Left lung (tissue), 10 donors: ENCODE results near the gene KIAA1549. TPM values are rescaled to one million over a fixed set of nuclear protein-coding genes. Genes with fewer than 3 reads are reported as not detected.

ENCODE experiments used
- ATAC-seq: fragments of 200-7000 bp; cut with Tn5 transposase; one replicate; pipeline ENCODE4 v1.9.1; 2020; ENCODE audit warnings: moderate library complexity
- DNase-seq, 4 donors: peaks; one replicate each; pipeline ENCODE4 v3.0.0-alpha.2; 2013 to 2020
- H3K27ac ChIP-seq, 2 donors: fragments of 200-600 bp; sonication (generic) in 1 of 2; one replicate each; pipeline versions ENCODE4 v1.5.0 to v1.8.0; 2020 to 2021
- H3K27me3 ChIP-seq, 2 donors: fragments of 200-600 bp; sonication (generic) in 1 of 2; one replicate each; pipeline versions ENCODE4 v1.5.0 to v1.8.0; 2020 to 2021
- H3K36me3 ChIP-seq, 2 donors: fragments of 200-600 bp; sonication (generic) in 1 of 2; one replicate each; pipeline versions ENCODE4 v1.5.0 to v1.8.0; 2020 to 2021
- H3K4me1 ChIP-seq, 2 donors: fragments of 200-600 bp; one replicate each; pipeline ENCODE4 v1.8.0; 2021
- H3K4me3 ChIP-seq, 2 donors: fragments of 200-600 bp; sonication (generic) in 1 of 2; one replicate each; pipeline versions ENCODE4 v1.5.0 to v1.8.0; 2020 to 2021; ENCODE audit warnings: mild to moderate bottlenecking in 1 of 2
- H3K9me3 ChIP-seq, 2 donors: fragments of 200-600 bp; sonication (generic) in 1 of 2; one replicate each; pipeline versions ENCODE4 v1.5.0 to v1.8.0; 2020 to 2021
- CTCF ChIP-seq, 2 donors: fragments of 200-600 bp; sonication (generic) in 1 of 2; IDR thresholded peaks; one replicate each; pipeline versions ENCODE4 v1.5.0 to v1.8.0; 2021; ENCODE audit warnings: antibody characterized with exemption in 2 of 2
- intact Hi-C, 2 donors: fragments of 100-400 bp; cut with DNase I; formaldehyde crosslinking; loops; one replicate each; pipeline versions ENCODE4 v1.11.2 to v1.14.2; 2022
- polyA plus RNA-seq, 6 donors: library from polyadenylated mRNA; unstranded; fragments of 120-200 nt; gene quantifications; one replicate each; pipeline ENCODE4 v1.2.1, GENCODE V29; 2013; ENCODE audit not compliant: insufficient read length in 6 of 6
- total RNA-seq, 2 donors: library from RNA; stranded (reverse); fragmentation: NEBNext Ultra II Directional; extraction: Animal tissue kit (Norgen Biotek cat#: 25700); gene quantifications; one replicate each; pipeline ENCODE4 v1.2.1, GENCODE V29; 2021
- donor health status: DM: no; HTN: yes; CAD: no.
- donor health status: DM: no; HTN: no; CAD: no.

The KIAA1549 gene
- total and polyA plus RNA-seq, 8 donors: 4.1 to 16.9 (median 14.9) TPM

GRCh38 chr7:138843632-138844580, 137.3 kb downstream of the KIAA1549 start:
- ATAC-seq (no peak), DNase-seq (no peak)
- no peaks in the 10 kb centered on the region for H3K9me3 ChIP-seq
- intact Hi-C loops: no loop called here
- no peaks in the 10 kb centered on the region for H3K36me3 ChIP-seq
- no peaks in the 10 kb centered on the region for H3K27me3 ChIP-seq
- no peaks in the 10 kb centered on the region for H3K4me1 ChIP-seq
- H3K27ac ChIP-seq: no peak overlapping the region
- no peak for TF ChIP-seq CTCF (IDR thresholded peaks at IDR 0.05)
- H3K4me3 ChIP-seq: no peak overlapping the region

- H3K36me3 ChIP-seq: no peaks in the 10 kb centered on the region
- intact Hi-C loops: no loop called here
- no peak for DNase-seq
- no peaks in the 10 kb centered on the region for H3K4me1 ChIP-seq
- no peaks in the 10 kb centered on the region for H3K9me3 ChIP-seq
- no peak overlapping the region for H3K4me3 ChIP-seq
- TF ChIP-seq CTCF (IDR thresholded peaks at IDR 0.05): no peak
- H3K27ac ChIP-seq: no peak overlapping the region
- no peak for ATAC-seq
- H3K27me3 ChIP-seq: no peaks in the 10 kb centered on the region
These were observed 139.1 kb downstream of the KIAA1549 start for GRCh38 chr7:138842111-138842510.

GRCh38 chr7:138838166-138838565, 143.0 kb downstream of the KIAA1549 start:
- DNase-seq (no peak), ATAC-seq (no peak)
- Histone ChIP-seq H3K4me1 (no peaks in the 10 kb centered on the region), H3K27ac (no peak overlapping the region), H3K36me3 (no peaks in the 10 kb centered on the region), H3K4me3 (no peak overlapping the region), H3K27me3 (no peaks in the 10 kb centered on the region), H3K9me3 (no peaks in the 10 kb centered on the region)
- intact Hi-C loops: no loop called here
- no peak for TF ChIP-seq CTCF (IDR thresholded peaks at IDR 0.05)

- no peak for TF ChIP-seq CTCF (IDR thresholded peaks at IDR 0.05)
- H3K27ac ChIP-seq: no peak overlapping the region
- ATAC-seq: peak; percentile 31
These were observed 143.6 kb downstream of the KIAA1549 start for GRCh38 chr7:138837627-138838026.

GRCh38 chr7:138835087-138835486, 146.1 kb downstream of the KIAA1549 start:
- Histone ChIP-seq H3K27me3 (no peaks in the 10 kb centered on the region), H3K27ac (no peak overlapping the region), H3K36me3 (no peaks in the 10 kb centered on the region), H3K4me1 (no peaks in the 10 kb centered on the region), H3K9me3 (no peaks in the 10 kb centered on the region), H3K4me3 (no peak overlapping the region)
- no peak for DNase-seq
- intact Hi-C loops: no loop called here
- TF ChIP-seq CTCF (IDR thresholded peaks at IDR 0.05): no peak
- no peak for ATAC-seq

More at GRCh38 chr7:138837627-138838026, 143.6 kb downstream of the KIAA1549 start:
- Histone ChIP-seq H3K36me3 (no peaks in the 10 kb centered on the region), H3K4me1 (no peaks in the 10 kb centered on the region), H3K9me3 (no peaks in the 10 kb centered on the region), H3K27me3 (no peaks in the 10 kb centered on the region), H3K4me3 (peak overlapping the region in 1 of 2 donors; percentile 7)
- peak in 2 of 4 donors; percentile 70 to 82 for DNase-seq
- intact Hi-C loops: no loop called here
